PFSK-1 (cell line): Measurements from ENCODE around the gene FGGY.

Source experiments
- FOXP2 ChIP-seq: optimal IDR thresholded peaks from 2 replicates; pipeline ENCODE3; 2011; ENCODE audit warnings: borderline replicate concordance, control low read depth, inconsistent platforms; ENCODE audit not compliant: insufficient read depth; ENCODE audit errors: extremely low read length, extremely low read depth
- POLR2AphosphoS5 ChIP-seq: IDR thresholded peaks from 2 replicates; pipeline ENCODE4 v1.6.1; 2012; ENCODE audit warnings: low read depth, mild to moderate bottlenecking, control low read depth, low read length, moderate library complexity
- SIN3A ChIP-seq: IDR thresholded peaks from 2 replicates; pipeline ENCODE4 v1.6.1; 2012; ENCODE audit warnings: mild to moderate bottlenecking, low read length, moderate library complexity, borderline replicate concordance; ENCODE audit not compliant: insufficient read depth
- TAF1 ChIP-seq: IDR thresholded peaks from 2 replicates; pipeline ENCODE4 v1.6.1; 2012; ENCODE audit warnings: low read length, control low read depth, borderline replicate concordance; ENCODE audit not compliant: insufficient read depth
- TF ChIP-seq, protein P1 (sequence below), 2 experiments: IDR thresholded peaks; 2 replicates each; pipeline versions ENCODE4 v1.6.1 to v1.8.0; 2011 to 2012; ENCODE audit warnings: low read depth in 2 of 2, low read length in 2 of 2, control low read depth in 1 of 2, inconsistent platforms in 1 of 2, mild to moderate bottlenecking in 1 of 2, moderate library complexity in 1 of 2; ENCODE audit not compliant: insufficient read depth in 1 of 2

FGGY gene

DNA sequence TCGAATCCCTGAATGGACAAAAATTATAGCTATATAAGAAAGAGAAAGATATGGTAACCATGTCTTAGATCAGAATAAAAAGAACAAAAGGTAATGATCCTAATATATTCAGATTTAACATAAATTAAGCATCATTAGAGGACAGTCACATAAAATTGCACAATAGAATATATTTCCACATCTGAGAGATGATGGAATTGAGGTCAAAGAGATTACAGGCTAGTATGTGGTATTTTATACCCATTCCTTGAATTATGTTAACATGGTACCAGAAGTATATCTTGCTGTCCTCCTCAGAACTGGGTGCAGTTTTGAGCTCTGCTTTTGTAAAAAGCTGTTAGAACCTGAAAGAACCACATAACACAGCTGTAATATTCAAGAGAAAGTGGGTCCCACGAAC lies 272.3 kb downstream of the FGGY start:
- TF ChIP-seq TAF1, result no peak
- TF ChIP-seq SIN3A, result no peak
- no peak for TF ChIP-seq POLR2AphosphoS5
- TF ChIP-seq, protein P1, sequence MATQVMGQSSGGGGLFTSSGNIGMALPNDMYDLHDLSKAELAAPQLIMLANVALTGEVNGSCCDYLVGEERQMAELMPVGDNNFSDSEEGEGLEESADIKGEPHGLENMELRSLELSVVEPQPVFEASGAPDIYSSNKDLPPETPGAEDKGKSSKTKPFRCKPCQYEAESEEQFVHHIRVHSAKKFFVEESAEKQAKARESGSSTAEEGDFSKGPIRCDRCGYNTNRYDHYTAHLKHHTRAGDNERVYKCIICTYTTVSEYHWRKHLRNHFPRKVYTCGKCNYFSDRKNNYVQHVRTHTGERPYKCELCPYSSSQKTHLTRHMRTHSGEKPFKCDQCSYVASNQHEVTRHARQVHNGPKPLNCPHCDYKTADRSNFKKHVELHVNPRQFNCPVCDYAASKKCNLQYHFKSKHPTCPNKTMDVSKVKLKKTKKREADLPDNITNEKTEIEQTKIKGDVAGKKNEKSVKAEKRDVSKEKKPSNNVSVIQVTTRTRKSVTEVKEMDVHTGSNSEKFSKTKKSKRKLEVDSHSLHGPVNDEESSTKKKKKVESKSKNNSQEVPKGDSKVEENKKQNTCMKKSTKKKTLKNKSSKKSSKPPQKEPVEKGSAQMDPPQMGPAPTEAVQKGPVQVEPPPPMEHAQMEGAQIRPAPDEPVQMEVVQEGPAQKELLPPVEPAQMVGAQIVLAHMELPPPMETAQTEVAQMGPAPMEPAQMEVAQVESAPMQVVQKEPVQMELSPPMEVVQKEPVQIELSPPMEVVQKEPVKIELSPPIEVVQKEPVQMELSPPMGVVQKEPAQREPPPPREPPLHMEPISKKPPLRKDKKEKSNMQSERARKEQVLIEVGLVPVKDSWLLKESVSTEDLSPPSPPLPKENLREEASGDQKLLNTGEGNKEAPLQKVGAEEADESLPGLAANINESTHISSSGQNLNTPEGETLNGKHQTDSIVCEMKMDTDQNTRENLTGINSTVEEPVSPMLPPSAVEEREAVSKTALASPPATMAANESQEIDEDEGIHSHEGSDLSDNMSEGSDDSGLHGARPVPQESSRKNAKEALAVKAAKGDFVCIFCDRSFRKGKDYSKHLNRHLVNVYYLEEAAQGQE (IDR thresholded peaks at IDR 0.05; ENCODE audit: insufficient read depth in 1 of 2, low read depth in 2 of 2, low read length in 2 of 2), result no peak
- TF ChIP-seq FOXP2, result no peak

GRCh38 chr1:59570524-59570923 lies 273.6 kb downstream of the FGGY start:
- TF ChIP-seq POLR2AphosphoS5, result no peak
- TF ChIP-seq, protein P1 (IDR thresholded peaks at IDR 0.05; ENCODE audit: insufficient read depth in 1 of 2, low read depth in 2 of 2, low read length in 2 of 2), result no peak
- TF ChIP-seq TAF1, result no peak
- TF ChIP-seq FOXP2, result no peak
- no peak for TF ChIP-seq SIN3A

GRCh38 chr1:59574085-59574484 lies 277.2 kb downstream of the FGGY start:
- no peak for TF ChIP-seq FOXP2
- TF ChIP-seq, protein P1 (IDR thresholded peaks at IDR 0.05; ENCODE audit: insufficient read depth in 1 of 2, low read depth in 2 of 2, low read length in 2 of 2), result no peak
- no peak for TF ChIP-seq POLR2AphosphoS5

- TF ChIP-seq FOXP2 (no peak), SIN3A (no peak), TAF1 (no peak), POLR2AphosphoS5 (no peak)
- TF ChIP-seq, protein P1 (IDR thresholded peaks at IDR 0.05; ENCODE audit: insufficient read depth in 1 of 2, low read depth in 2 of 2, low read length in 2 of 2), result no peak
Measured at GRCh38 chr1:59577774-59578173, 280.9 kb downstream of the FGGY start.

DNA sequence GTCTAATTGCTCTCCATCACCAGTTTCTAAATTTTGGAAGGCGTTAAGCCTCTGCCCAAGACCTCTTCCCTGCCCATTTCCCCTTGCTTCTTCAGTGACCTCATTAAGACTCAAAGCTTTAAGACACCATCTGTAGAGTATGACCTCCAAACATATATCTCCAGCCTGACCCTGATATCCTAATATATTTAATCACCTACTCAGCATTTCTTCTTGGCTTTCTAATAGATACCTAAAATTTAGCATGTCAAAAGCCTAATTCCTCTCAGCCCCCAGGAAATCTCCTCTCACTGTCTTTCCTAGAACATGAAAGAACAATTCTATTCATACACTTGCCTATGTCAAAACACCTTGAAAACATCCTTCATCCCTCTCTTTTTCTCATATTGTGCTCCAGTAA lies 282.3 kb downstream of the FGGY start:
- no peak for TF ChIP-seq TAF1
- TF ChIP-seq, protein P1 (IDR thresholded peaks at IDR 0.05; ENCODE audit: insufficient read depth in 1 of 2, low read depth in 2 of 2, low read length in 2 of 2), result no peak
- TF ChIP-seq SIN3A, result no peak
- no peak for TF ChIP-seq POLR2AphosphoS5
- TF ChIP-seq FOXP2, result no peak
